ENCODE results near the gene EXOSC1.
A peak's percentile ranks its signal among the peaks of the same experiment; 100 is the strongest.
"Not testable (repeated sequence)": the region's sequence is repeated elsewhere in the genome, so short reads cannot be mapped to it uniquely, and the experiment has no call there.

The EXOSC1 gene

DNA sequence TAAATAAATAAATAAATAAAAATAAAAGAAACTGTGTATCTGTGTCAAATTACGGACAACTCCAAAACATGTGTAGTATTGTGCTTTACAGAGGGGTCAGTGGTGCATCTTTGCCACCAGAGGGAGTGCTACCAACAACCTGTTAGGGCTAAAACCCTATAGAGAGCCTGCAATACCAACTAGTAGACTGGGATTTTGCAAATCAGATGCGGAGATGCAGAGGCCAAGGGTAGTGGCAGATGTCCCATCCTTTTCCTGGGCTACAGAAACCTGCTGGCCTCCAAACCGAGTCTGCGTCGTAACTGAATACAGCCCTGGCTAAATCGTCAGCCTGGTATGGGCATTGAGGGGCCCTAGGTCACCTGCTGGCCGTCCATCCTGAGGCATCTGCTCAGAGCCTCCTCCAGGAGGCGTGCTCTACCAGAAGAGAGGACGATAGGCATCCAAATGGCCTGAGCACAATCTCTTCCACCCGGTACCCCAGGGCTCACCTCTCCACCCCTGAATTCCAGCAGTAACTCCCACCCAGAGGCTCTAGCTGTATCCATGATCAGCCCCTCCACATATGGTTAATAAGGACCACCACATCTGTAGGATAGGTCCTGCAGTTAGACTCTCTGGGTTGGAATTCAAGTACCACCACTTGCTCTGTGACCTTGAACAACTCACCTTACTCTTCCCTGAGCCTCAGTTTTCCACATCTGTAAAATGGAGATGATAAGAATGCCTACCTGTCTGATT is 38.4 kb downstream of the EXOSC1 start:
- peak; percentile 44 to 69 for DNase-seq

DNA sequence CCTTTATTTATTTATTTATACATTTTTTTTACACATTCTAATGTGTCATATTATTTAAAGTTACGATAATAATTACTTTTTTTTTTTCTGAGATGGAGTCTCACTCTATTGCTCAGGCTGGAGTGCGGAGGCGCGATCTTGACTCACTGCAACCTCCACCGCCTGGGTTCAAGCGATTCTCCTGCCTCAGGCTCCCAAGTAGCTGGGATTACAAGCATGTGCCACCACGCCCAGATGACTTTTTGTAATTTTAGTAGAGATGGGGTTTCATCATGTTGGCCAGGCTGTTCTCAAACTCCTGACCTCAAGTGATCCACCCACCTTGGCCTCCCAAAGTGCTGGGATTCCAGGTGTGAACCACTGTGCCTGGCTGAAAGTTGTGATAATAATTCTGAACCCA is 39.3 kb downstream of the EXOSC1 start:
- not testable (repeated sequence) for DNase-seq

DNA sequence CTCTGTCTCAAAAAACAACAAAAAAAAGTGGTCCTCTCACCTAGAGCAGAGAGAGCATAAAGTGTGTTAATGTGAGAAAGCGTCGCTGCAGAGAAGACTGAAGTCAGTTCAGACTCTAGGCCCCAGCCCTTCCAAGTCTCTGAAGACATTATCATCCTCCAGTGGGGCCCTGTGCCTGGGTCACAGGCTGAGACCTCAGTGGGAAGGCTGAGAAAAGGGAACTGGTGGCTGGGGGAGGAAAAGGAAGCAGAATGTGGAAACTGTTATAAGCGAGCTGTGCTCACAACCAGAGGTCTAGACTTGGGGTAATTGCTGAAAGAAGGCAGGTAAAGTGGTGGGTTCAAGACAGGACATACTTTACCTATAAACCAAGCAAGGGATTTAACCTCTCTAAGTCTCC is 39.7 kb downstream of the EXOSC1 start:
- DNase-seq, result no peak

DNA sequence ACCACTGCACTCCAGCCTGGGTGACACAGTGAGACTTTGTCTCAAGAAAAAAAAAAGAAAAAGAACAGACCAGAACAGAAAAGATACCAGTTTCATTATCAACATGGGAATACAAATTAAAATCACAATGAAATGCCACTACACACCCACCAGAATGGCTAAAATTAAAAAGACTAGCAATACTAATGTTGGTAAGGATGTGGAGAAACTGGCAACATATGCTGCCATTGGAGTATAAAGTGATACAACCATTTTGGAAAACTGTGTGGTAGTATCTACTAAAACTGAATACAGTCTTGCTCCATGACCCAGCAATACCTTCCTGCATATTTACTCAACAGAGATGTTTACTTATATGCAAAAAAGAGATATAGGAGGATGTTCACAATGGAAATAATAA is 41.8 kb downstream of the EXOSC1 start:
- DNase-seq, result no peak

DNA sequence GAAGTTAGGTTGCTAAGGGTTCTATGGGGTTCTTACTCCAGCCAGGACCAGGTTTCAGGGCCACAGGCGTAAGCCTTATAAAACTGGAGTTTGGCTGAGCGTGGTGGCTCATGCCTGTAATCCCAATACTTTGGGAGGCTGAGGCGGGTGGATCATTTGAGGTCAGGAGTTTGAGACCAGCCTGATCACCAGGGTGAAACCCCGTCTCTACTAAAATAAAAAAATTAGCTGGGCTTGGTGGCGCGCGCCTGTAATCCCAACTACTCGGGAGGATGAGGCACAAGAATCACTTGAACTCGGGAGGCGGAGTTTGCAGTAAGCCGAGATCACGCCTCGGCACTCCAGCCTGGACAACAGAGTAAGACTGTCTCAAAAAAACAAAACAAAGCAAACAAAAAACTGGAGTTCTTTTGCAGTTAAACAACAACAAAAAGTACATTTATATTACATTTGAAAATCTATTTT is 44.3 kb downstream of the EXOSC1 start:
- DNase-seq, result no peak

DNA sequence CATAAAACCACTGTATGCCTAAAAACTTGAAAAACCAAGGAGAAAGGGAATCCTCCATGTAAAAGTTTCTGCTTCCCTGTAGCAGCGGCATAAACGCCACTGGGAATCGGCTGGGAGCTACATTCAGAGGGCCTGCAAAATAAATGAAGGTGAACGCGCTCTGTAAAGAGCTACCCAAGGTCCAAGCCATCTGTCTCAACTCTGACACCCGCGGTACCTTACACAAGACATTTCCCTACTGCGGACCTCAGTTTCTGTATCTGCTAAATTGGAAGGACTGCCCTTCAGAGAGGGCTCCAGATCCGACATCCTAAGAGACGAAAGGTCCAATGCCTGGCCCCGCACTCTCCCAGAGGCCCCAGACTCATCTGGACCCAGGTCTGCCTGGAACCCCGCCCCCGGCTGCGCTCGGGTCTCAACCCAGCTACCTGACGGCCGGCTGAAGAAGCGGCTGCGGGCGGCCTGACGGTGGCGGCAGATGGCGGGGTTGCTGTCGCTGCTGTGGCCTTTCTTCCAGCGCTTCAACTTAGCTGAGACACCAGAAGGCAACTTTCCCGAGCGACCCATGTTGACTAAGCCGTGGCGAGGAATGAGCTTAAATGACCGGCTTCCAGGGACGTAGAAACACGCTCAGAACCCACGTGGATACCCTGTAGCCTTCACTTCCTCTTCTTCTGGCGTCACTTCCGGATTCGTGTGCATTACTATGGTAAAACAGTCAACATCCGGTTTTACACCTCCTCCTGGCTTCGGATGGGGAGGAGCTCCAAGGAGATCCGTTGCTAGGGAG is 44.9 kb downstream of the EXOSC1 start, which contains the start of gene RRP12:
Gene RRP12 (minus strand): TSS at position 676 of the 790 bp plus-strand sequence. CDS start 109 bp downstream, at position 567.
- DNase-seq, result peak; percentile 86 to 95

DNA sequence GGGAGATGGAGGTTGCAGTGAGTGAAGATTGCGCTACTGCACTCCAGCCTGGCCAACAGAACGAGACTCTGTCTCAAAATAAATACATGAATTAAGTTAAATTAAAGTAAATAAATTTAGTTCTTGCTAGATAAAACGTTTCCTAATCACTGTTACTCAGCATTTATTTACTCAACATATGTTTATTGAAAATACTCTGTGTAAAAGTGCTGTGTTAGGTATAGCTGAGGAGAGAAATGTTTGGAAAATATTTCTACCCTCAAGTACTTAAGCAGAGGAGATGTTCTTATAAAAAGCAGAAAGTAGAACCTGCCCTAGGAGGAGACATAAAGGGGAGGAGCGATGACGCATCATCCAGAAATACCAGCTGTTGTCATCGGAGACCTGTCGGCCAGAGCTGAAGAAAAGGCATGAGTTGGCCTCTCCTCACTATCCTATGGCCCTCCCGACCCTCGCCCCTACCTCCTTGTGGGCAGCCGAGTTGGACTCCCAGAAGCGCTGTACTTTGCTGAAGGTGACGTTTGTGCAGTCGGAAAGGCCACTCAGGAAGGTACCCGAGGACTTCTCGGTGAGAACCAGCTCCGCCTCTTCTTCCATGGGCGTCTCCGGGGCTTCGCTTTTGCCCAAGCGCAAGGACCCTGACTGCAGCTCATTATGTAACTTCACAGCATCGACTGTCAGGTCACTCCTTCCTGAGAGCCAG is 45.8 kb downstream of the EXOSC1 start:
- DNase-seq, result peak in 1 of 2 experiments; percentile 6

DNA sequence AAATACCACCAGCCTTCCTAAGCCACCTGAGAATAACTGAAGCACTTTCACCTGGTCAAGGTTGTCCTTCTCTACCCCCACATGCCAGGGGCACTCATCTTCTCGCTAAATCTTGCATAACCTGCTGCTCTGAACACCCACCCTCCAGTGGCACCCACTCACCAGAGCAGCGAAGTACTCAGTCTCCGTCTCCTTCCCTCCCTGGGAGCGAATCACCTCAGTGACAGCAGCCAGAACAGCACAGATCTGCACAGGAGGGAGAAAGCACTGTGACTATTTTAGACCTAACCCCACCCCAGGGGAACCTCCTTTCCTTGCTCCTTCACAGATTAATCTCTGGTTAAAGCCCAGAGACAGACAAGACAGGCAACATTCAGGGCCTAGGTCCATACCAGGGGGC is 49.8 kb downstream of the EXOSC1 start:
- no peak for DNase-seq

DNA sequence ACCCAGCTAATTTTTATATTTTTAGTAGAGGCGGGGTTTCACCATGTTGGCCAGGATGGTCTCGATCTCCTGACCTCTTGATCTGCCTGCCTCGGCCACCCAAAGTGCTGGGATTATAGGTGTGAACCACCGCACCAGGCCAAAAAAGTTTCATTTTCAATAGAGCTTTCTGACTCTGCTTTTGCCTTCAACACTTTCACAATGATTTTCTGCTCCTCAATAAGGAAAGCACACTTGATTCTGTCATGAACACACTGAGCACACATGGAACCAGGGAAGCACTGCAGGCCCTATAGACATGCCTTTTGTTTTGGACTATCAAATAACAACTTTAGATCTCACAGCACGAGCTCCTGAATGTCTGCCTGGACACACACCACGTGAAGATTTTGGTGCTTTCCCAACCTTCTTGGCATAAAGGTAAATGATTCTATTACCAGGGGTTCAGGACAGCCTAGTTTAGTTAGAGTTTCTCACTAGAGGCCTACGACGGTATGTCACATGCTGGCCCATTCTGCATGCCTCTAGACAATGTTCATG is 52.7 kb downstream of the EXOSC1 start:
- DNase-seq, result no peak

DNA sequence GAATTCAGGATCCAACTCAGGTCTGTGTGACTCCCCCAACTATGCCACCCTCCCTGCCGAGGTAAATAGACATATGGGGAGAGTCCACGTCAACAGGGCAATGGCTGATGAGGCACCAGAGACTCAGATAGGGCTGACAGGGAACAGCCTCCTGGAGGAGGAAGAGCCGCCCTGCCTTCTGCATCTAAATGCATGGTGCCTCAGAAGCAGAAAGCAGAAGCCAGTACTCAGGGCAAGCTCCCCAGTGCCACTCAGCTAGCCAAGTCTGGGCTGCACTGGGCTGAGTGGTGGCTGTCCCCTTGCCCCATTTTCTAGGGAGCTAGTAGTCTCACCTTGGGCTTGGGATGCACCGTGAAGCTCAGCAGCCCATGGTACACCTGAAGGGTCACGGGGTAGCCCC is 55.7 kb downstream of the EXOSC1 start:
- no peak for DNase-seq

DNA sequence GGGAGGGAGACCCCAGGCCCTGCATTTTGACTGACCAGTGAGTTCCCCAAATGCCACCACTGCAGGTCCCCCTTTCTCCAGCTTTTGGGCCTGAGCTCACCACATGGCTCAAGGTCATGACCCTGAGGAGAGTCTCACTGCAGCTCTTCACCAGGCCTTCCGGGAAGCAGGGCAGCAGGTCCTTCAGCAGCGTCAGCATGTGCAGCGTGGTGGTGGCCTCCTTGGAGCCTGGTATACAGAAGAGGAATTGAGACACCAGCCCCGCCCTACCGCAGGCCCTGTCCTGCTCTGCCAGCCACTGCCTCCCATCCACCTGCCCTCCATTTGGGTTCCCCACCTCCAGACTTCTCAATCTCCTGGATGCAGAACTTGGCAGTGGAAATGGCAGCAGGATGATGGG is 57.7 kb downstream of the EXOSC1 start:
- DNase-seq, result no peak
